Bronchial epithelial cell (primary cell): ENCODE results near the gene PPM1L. TPM values are rescaled to one million over a fixed set of nuclear protein-coding genes. Genes with fewer than 3 reads are reported as not detected.

ENCODE experiments used
- DNase-seq: peaks from one replicate; pipeline ENCODE4 v3.0.0-alpha.2; 2010; ENCODE audit warnings: low read depth
- FAIRE-seq: peaks from 2 replicates; lab custom pipeline; 2011; peaks lifted over from hg19 to GRCh38; lab: Jason Lieb, UNC
- H3K27me3 ChIP-seq: 2 replicates; pipeline ENCODE4 v1.5.1; 2011; ENCODE audit warnings: low read length; ENCODE audit not compliant: control insufficient read depth, insufficient read depth
- H3K36me3 ChIP-seq: 2 replicates; pipeline ENCODE4 v1.5.1; 2011; ENCODE audit warnings: low read length; ENCODE audit not compliant: control insufficient read depth, insufficient read depth
- H3K4me3 ChIP-seq: 2 replicates; pipeline ENCODE4 v1.5.1; 2011; ENCODE audit warnings: mild to moderate bottlenecking, low read depth, low read length, control low read depth
- CTCF ChIP-seq: IDR thresholded peaks from 2 replicates; pipeline ENCODE4 v1.5.1; 2011; ENCODE audit warnings: mild to moderate bottlenecking, moderate library complexity, low read length, control low read depth, inconsistent platforms; ENCODE audit not compliant: insufficient read depth, severe bottlenecking
- total RNA-seq: library from RNA; depleted of rRNA; stranded (reverse); fragments of >200 nt; gene quantifications from 2 replicates; pipeline ENCODE4 v1.2.1, GENCODE V29; 2014

PPM1L gene
- total RNA-seq, 1 donor from 2014 or later: 3.2 TPM

GRCh38 chr3:160722331-160722730 lies 33.7 kb upstream of the PPM1L start:
- no peak for TF ChIP-seq CTCF

GRCh38 chr3:160725338-160725737 lies 30.7 kb upstream of the PPM1L start:
- Histone ChIP-seq H3K27me3 (no peaks in the 10 kb centered on the region), H3K4me3 (no peak overlapping the region), H3K36me3 (no peaks in the 10 kb centered on the region)
- DNase-seq: peak; percentile 61
- FAIRE-seq: no peak
- no peak for TF ChIP-seq CTCF

More at GRCh38 chr3:160722331-160722730, 33.7 kb upstream of the PPM1L start:
- Histone ChIP-seq H3K36me3 (no peaks in the 10 kb centered on the region), H3K4me3 (no peak overlapping the region), H3K27me3 (no peaks in the 10 kb centered on the region)
- DNase-seq: no peak
- FAIRE-seq: no peak

- Histone ChIP-seq H3K4me3 (no peak overlapping the region), H3K27me3 (no peaks in the 10 kb centered on the region), H3K36me3 (no peaks in the 10 kb centered on the region)
- FAIRE-seq: no peak
- TF ChIP-seq CTCF: no peak
- DNase-seq: no peak
Observed at GRCh38 chr3:160735826-160736225, 20.2 kb upstream of the PPM1L start.

GRCh38 chr3:160738048-160738447 lies 18.0 kb upstream of the PPM1L start:
- FAIRE-seq: no peak
- no peaks in the 10 kb centered on the region for H3K27me3 ChIP-seq
- H3K36me3 ChIP-seq: no peaks in the 10 kb centered on the region
- TF ChIP-seq CTCF: no peak
- DNase-seq: no peak
- no peak overlapping the region for H3K4me3 ChIP-seq

- no peak overlapping the region for H3K4me3 ChIP-seq
- DNase-seq (no peak), FAIRE-seq (peak; percentile 23)
- H3K27me3 ChIP-seq: no peaks in the 10 kb centered on the region
- TF ChIP-seq CTCF: no peak
- no peaks in the 10 kb centered on the region for H3K36me3 ChIP-seq
Observed at GRCh38 chr3:160739079-160739478, 17.0 kb upstream of the PPM1L start.

- Histone ChIP-seq H3K36me3 (no peaks in the 10 kb centered on the region), H3K4me3 (no peak overlapping the region), H3K27me3 (no peaks in the 10 kb centered on the region)
- TF ChIP-seq CTCF: no peak
- DNase-seq (no peak), FAIRE-seq (no peak)
Observed at GRCh38 chr3:160746976-160747375, 9.1 kb upstream of the PPM1L start.
